ENCODE data around the gene FAM47E. TPM values are rescaled to one million over a fixed set of nuclear protein-coding genes. Genes with fewer than 3 reads are reported as not detected.
A peak's percentile ranks its signal among the peaks of the same experiment; 100 is the strongest.
"Not testable (repeated sequence)": the region's sequence is repeated elsewhere in the genome, so short reads cannot be mapped to it uniquely, and the experiment has no call there.

The FAM47E gene
- total RNA-seq, 1 donor from 2014 or later = 2.4 TPM

- DNase-seq (ENCODE audit: missing footprints); intact Hi-C loops (cut with DNase I); ATAC-seq: not testable (repeated sequence)
Measured at GRCh38 chr4:76281594-76281993, 30.1 kb downstream of the FAM47E start.

DNA sequence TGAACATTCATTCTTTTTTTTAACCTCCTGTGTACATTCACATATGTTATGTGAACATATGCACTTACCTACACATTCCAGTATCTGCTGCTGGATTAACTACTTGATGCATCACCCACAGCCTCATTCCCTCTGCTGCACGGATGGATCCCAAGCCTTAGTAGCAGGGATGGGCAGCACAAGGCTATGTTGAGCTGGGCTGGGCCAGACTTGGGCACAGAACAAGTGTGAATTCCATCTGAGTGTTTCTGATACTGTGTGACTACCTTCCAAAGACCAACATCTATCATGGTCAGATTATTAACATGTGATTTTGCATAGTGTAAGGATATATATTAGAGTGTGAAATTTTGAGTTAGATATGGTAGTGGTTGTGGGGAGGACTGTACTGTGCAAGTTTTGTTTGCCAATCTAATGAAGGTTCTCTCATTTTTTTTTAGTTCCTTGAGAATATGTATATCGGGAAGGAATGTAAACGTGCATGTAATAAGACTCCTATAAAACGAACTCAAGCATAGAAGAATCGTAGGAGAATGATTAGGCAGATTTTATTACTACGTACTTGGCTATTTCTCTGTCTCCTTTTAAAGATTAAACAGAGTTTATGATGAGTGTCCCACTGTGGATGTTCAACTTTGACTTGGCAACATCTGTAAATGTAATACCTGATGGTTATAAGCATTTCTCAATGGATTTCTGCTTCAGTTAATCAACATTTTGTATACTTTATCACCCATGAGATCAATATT, 31.6 kb downstream of the FAM47E start:
- intact Hi-C loops (cut with DNase I) = no loop called here
- no peak for ATAC-seq
- DNase-seq (ENCODE audit: missing footprints) = no peak

DNA sequence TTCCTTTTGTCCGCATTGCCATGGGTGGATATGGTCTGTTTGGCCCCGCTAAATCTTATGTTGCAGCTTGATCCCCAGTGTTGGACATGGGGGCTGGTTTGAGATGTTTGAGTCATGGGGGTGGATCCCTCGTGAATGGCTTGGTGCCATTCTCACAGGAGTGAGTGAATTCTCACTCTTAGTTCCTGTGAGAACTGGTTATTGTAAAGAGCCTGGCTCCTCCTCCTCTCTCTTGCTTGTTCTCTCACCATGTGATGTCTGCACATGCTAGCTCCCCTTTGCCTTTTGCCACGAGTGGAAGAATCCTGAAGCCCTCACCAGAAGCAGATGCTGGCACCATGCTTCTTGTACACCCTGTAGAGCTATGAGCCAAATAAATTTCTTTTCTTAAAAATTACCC, 32.4 kb downstream of the FAM47E start:
- ATAC-seq (no peak), DNase-seq (ENCODE audit: missing footprints) (no peak)
- intact Hi-C loops (cut with DNase I) = no loop called here

- ATAC-seq; DNase-seq (ENCODE audit: missing footprints); intact Hi-C loops (cut with DNase I): not testable (repeated sequence)
Measured at GRCh38 chr4:76287811-76288210, 36.3 kb downstream of the FAM47E start.

DNA sequence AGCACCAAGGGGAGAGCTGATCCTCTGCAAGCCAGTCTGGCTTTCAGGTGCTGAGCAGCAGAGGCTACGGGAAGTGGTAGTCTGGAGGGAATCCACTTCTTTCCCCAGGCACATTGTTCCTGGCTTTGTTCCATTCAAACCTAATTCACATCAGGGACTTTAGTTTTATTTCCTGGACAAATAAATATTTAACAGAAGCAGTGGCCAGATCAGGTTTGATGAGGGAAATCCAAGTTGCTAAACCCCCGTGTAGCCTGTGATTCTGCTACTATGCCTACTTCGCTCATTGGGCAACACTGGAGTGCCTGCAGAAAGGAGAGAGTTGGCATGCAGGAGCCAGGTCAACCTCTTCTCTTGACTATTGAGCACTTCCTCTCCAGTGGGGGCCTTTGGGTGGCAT, 41.2 kb downstream of the FAM47E start:
- ATAC-seq (no peak), DNase-seq (ENCODE audit: missing footprints) (no peak)
- intact Hi-C loops (cut with DNase I) = no loop called here

DNA sequence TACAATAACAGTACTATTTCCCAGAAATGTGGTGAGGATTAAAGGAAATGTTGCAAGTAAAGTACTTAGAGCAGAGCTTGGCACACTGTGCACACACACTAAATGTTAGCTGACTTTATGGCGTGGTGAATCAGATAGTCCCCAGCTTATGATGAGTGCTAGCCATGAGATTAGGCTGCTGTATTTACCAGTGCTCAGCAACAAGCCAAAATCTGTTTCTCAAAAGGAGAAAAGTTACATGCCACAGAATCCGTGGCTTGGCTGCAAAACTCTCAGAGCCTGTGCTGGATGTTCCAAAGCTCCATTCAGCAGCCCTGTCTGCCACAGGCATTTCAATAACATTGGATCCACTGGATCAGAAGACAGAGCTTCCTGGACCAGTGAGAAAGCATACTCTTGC, 42.3 kb downstream of the FAM47E start:
- ATAC-seq (peak; percentile 76), DNase-seq (ENCODE audit: missing footprints) (no peak)
- intact Hi-C loops (cut with DNase I) = no loop called here

- DNase-seq (ENCODE audit: missing footprints) (no peak), ATAC-seq (no peak)
- intact Hi-C loops (cut with DNase I) = no loop called here
Measured at GRCh38 chr4:76296286-76296820, 44.8 kb downstream of the FAM47E start.

DNA sequence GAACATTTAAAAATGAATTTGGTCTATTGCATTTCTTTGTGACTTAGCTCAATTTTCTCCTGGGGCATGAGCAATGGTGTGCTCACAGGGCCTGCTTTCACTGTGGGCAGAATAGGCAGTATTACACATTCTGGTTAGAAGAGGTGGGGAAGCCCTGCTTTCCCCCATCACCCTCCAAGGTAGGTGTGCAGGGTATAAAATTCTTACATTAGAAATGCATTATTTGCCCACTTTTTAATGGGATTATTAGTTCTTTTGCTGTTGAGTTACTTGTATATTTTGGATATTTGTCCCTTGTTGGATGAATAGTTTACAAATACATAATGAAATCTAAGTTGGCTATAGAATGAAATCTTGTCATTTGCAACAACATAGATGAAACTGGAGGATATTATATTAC, 46.7 kb downstream of the FAM47E start:
- ATAC-seq = no peak
- intact Hi-C loops (cut with DNase I) = no loop called here
- no peak for DNase-seq (ENCODE audit: missing footprints)

- intact Hi-C loops (cut with DNase I) = loop anchor here (10.0 kb wide), 1 partner anchor 125 kb away; the partner anchor contains the start of gene CCDC158
- peak; percentile 76 for DNase-seq (ENCODE audit: missing footprints)
- no peak for ATAC-seq
Measured at GRCh38 chr4:76300012-76300411, 48.5 kb downstream of the FAM47E start.

DNA sequence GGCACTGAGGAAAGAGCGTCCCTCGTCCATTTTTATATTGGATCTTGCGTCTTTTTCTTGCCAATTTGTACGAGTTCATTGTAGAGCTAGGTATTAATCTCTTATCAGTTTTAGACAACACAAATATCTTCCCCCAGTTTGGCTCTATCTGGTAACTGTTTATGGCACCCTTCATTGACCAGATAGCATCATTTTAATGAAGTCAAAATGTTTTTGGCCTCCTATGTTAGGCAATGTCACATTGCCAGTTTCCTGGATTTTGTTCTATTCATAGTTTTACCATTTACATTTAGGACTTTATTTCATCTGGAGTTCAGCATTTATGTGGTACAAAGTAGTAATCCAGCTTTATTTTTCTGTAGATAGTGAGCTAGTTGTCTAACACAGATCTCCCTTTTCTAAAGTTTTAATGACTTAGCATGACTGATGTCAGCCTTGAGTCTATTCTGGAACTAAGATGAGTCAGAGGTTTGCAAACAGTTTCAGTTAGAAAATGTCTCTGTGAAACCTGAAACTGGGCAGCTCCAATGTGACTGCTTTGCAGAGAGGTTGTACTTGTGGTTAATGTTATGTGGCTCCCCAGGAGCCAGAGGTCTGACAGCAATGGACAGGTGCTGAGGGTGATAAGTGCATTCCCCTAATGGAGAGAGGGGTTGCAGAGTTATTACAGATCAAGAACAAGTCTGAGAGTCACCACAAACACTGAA, 49.7 kb downstream of the FAM47E start:
- no peak for DNase-seq (ENCODE audit: missing footprints)
- no peak for ATAC-seq
- intact Hi-C loops (cut with DNase I) = loop anchor here (10.0 kb wide), 1 partner anchor 124 kb away; the partner anchor contains the start of gene CCDC158

GRCh38 chr4:76301775-76302162, 50.2 kb downstream of the FAM47E start:
- intact Hi-C loops (cut with DNase I) = loop anchor here (10.0 kb wide), 1 partner anchor 123 kb away; the partner anchor contains the start of gene CCDC158
- no peak for DNase-seq (ENCODE audit: missing footprints)
- no peak for ATAC-seq

DNA sequence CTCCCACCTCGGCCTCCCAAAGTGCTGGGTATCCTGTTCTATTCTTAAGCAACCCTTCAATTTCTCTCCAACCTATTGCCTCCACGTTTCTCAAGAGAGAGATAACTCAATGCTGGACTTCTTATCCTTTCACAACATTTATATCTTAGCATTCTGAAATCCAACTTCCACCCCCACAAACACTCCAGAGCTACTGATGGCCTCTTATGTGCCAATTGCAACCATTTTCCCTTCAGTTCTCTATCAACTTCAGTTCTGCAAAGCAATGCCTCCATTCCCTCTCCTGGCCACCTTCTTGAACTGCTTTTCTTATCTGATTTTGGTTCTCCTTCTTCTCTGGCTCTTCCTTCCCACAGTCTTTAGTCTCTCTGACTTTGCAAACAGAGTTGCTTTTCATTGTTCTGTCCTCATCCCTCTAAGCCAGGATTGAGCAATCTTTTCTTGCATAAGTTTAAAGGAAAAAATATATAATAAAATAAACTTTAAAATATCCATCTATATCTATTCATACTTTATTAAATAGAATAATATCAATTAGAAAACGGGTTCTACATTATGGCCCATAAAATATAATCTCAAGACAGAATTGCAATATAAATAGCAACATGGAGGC, 51.4 kb downstream of the FAM47E start:
- intact Hi-C loops (cut with DNase I) = loop anchor here (10.0 kb wide), 1 partner anchor 122 kb away; the partner anchor contains the start of gene CCDC158
- ATAC-seq = no peak
- DNase-seq (ENCODE audit: missing footprints) = no peak

DNA sequence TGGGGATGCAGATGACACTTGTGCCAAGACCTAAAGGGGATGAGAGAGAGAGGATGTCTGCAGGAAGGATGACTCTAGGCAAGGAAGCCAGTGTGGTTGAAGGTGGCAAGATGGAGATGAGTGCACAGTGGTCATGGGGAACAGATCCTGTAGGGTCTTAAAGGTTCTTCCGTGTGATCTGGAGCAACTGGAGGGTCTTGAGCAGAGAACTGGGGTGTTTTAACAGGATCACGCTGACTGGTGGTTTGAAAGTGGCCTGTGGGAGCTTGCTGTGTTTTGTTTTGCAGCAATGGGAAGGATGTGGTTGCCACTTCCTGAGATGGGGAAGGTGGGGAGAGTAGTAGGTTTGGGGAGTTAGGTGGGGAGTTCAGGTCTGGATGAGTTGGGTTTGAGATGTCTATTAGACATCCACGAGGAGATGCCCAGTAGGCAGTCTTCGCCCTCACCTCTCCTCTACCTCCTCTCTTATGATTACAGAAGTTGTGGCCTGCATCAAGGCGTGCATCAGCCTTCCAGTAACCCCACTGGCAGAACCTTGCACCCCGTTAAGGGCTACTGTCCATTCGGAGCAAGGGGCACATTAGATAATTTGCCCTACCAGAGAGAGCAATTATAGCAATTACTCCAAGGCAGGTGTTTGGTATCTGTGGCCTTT, 53.6 kb downstream of the FAM47E start:
- intact Hi-C loops (cut with DNase I) = loop anchor here (2.0 to 10.0 kb wide), 3 partner anchors 93 to 124 kb away; partner anchors contain the start of genes CCDC158 and SCARB2

DNA sequence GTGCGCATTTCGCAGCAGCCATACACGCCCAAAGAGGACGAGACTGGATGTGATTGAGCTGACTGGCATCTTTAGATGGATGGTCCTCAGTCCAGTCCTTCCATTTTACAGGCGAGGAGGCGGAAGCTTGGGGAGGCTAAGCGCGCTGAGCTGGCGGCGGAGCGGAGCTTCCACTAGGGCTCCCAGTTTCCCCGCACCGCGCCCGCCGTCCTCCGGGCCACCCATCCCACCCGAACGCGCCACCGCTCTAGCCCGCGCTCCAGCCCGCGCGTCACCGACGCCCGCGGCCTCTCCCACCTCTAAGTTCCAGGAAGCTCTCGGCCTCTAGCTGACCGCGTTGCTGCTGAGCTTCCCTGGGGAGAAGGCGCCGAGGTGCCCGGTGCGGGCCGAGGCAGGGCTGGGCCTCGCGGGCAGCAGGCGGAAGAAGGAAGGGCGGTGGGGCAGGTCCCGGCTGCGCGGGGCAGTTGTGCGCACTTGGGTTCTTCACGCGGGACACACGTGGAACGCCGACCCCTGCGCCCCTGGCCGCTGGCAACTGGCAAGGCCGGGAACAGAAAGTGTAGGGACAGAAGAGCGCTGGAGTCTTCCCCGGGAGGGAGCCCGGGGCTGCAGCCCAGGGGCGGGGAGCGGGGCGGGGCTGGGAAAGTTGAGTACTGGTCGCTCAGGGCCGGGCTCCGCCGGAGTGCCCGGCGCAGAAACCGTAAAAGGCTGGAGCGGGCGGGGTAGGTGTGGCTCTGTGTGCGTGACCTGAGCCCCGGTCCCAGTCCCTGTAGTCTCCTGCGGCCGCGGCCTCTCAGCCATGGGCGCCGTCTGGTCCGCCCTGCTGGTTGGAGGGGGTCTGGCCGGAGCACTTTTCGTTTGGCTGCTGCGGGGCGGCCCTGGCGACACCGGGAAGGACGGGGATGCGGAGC, 54.7 kb downstream of the FAM47E start, which contains the start of gene STBD1:
Gene STBD1, plus strand, starts transcription at position 763 of the 911 bp plus-strand sequence. Its CDS starts 37 bp downstream, at position 800.
- peak; percentile 90 for DNase-seq (ENCODE audit: missing footprints)
- intact Hi-C loops (cut with DNase I) = loop anchor here (2.0 to 10.0 kb wide), 5 partner anchors 35 to 125 kb away; partner anchors contain the start of genes CCDC158, FAM47E and SCARB2
- peak; percentile 90 for ATAC-seq

More for the DNA sequence above, 53.6 kb downstream of the FAM47E start:
- no peak for ATAC-seq
- no peak for DNase-seq (ENCODE audit: missing footprints)

DNA sequence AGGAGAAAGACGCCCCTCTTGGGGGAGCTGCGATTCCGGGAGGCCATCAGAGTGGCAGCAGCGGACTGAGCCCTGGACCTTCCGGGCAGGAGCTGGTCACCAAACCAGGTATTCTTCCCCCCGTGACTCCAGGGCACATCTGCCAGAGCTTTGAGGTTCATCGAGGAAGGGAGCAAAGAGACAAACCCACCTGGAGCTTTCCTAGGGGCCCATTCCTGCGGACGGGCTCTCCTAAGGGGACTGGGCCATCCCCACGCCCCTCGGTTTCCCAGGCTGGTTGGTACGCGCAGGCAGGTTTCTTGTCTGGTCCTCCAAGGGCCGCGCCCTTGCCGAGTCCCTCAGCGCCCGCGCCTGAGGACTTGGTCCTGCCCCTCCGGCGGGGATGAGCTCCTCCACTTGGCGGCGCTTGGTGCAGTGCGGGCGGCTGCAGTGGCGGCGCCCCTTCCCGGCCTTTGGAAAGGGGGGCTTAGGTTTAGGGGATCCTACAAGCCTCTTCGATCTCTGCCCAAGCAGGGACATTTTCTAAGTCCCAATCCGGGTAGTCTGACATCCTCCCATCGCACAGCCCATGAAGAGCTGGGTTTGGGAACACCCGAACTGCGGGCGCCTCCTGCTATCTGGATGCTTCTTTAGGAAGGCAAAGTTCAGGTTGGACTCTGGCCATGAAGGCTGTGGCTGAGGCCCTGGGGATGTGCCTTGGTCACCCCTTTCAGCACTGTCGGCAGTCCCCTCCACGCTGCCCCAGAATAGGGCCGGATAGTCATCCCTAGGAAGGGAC, 55.5 kb downstream of the FAM47E start:
- ATAC-seq (peak; percentile 67), DNase-seq (ENCODE audit: missing footprints) (peak; percentile 87)
- intact Hi-C loops (cut with DNase I) = loop anchor here (2.0 to 10.0 kb wide), 4 partner anchors 34 to 118 kb away; partner anchors contain the start of genes CCDC158, FAM47E and SCARB2

DNA sequence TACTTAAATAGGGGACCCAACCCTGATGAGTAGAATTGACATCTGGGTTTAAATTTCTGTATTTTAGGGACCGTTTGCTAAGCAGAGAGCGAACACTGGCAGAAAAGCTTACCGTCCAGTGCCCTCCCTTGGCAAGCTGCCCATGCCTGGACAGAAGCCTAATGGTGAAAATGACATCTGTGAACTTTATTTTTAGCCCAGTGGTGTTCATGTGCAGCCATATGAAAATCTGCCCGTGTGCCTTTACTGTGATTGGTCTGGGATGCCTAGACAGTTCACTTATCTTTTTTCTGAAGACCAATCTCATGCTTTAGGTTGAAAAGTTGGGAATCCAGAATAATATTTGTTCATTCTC, 56.1 kb downstream of the FAM47E start:
- ATAC-seq = no peak
- intact Hi-C loops (cut with DNase I) = loop anchor here (2.0 to 10.0 kb wide), 4 partner anchors 33 to 117 kb away; partner anchors contain the start of genes CCDC158, FAM47E and SCARB2
- peak; percentile 75 for DNase-seq (ENCODE audit: missing footprints)
